GM21423 (cell line): ENCODE data around the gene IAH1.
"Not testable (repeated sequence)": the region's sequence is repeated elsewhere in the genome, so short reads cannot be mapped to it uniquely, and the experiment has no call there.

ENCODE experiments used
- ATAC-seq: cut with Tn5 transposase; IDR thresholded peaks from one replicate; pipeline ENCODE4 v1.9.1; 2021; ENCODE audit warnings: mild to moderate bottlenecking, moderate library complexity; ENCODE audit not compliant: unreplicated experiment

IAH1 gene

GRCh38 chr2:9473308-9473984 is 905 bp upstream of the IAH1 start:
- no peak for ATAC-seq

GRCh38 chr2:9473985-9474360 is 378 bp upstream of the IAH1 start:
- peak; percentile 27 for ATAC-seq

GRCh38 chr2:9477914-9478313 is 3.6 kb downstream of the IAH1 start:
- no peak for ATAC-seq

DNA sequence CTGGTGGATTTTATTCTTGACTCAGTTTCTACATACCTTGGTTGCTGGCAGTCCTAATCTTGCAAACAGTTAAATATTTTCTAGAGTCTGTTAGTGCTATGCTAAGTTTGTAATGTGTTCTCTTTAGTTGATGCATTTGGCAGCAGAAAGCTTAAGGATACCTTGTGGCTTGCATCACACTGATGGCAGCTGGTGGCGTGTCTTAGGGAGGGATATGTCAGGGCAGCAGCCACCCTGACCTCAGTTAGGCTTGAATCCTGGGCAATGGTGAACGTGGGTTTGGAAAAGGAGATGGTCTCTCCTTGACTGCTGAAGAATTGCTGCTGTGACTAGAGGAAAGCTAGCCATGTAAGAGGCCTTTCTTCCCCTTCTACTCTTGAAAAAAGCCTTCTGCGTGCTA is 4.2 kb downstream of the IAH1 start:
- no peak for ATAC-seq

DNA sequence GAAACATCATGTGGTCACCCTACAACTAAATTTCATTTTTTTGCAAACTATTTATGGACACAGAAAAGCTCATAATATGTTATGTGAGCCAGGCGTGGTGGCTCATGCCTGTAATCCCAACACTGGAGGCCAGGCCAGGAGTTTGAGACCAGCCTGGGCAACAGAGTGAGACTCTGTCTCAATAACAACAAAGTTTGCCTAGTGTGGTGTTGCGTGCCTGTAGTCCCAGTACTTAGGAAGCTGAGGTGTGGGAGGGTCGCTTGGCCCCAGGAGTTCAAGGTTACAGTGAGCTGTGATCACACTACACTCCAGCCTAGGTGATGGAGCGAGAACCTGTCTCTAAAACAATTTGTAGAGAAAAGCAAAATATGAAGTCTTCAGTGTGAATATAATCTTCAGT is 5.8 kb downstream of the IAH1 start:
- ATAC-seq, result no peak

GRCh38 chr2:9483107-9483506 is 8.8 kb downstream of the IAH1 start:
- ATAC-seq, result no peak

- ATAC-seq, result no peak
Measured at GRCh38 chr2:9484533-9484932, 10.2 kb downstream of the IAH1 start.

- no peak for ATAC-seq
Measured at GRCh38 chr2:9488583-9489547, 14.5 kb downstream of the IAH1 start.

DNA sequence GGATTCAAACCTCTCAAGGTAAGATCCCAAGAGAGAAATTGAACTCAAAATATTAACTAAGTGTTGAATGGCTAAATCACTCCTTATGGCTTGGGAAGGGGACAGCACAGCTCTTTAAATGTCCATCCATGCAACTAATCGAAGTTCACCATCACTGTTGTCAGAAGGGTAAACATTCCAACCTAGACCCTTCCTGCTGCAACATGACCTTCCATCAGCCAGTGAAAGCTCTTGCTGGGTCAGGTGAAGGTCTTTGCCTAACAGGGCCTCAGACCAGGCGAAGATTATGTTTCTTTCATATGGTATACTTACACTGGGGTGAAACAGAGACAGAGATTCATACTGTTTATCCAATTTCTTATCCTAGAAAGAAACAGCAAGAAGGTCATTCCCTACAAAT is 16.4 kb downstream of the IAH1 start:
- no peak for ATAC-seq

DNA sequence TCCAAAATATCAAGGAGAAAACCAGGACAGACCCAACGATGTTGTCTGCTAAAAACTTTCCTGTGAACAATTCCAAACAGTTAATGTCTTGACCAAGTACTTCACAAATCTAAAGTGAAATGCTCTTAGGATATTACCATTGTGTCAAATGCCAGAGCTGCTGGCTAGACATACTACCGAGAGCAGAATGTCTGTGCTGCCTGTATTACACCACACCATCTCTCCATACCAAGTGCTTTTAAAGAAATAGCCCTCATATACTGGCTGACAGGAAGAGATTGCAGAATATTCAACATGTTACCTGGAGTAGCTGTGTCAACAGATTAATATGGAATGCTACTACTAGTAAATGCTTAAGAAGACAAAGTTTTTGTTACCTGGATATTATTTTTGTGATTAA is 18.6 kb downstream of the IAH1 start:
- no peak for ATAC-seq

GRCh38 chr2:9493478-9493877 is 19.1 kb downstream of the IAH1 start:
- no peak for ATAC-seq

DNA sequence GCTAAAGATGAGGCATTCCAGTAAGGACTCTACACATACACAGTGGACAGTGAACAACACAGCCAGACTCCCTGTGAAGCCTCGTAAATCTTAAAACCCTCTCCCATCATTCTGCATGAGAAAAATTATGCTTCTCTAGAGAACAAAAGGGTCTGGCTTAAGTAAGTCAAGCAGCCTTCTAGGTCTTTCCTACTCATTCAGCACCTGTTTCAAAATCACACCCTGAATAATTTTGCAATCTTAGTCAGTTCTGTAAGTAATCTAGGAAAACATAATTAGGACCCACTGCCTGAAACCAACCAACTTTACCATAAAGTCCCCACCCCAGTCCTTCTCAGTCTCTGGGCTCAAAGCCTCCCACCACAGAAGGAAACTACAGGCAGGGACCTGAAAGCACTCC is 19.7 kb downstream of the IAH1 start:
- ATAC-seq, result no peak

- no peak for ATAC-seq
Measured at GRCh38 chr2:9497017-9497416, 22.7 kb downstream of the IAH1 start.

DNA sequence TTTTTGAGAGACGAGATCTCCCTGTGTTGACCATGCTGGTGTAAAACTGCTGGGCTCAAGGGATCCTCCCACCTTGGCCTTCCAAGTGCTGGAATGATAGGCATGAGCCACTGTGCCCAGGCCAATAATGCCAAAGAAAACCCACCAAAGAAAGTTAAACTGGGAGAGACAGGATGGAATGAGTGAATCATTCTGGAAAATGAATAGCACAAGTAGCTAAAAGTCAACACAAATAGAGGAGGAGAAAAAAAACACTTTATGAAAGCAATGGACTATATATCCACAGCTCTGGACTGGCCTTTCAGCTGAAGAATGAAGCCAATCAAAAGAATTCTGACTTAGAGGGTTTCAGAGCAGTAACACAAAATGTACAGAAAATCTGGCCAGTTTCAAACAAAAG is 23.9 kb downstream of the IAH1 start:
- ATAC-seq, result no peak

GRCh38 chr2:9508931-9509330 is 34.6 kb downstream of the IAH1 start:
- ATAC-seq, result no peak

GRCh38 chr2:9513946-9514345 is 39.6 kb downstream of the IAH1 start:
- ATAC-seq, result not testable (repeated sequence)

- no peak for ATAC-seq
Measured at GRCh38 chr2:9517118-9517782, 42.9 kb downstream of the IAH1 start.

- ATAC-seq, result no peak
Measured at GRCh38 chr2:9518163-9518562, 43.8 kb downstream of the IAH1 start.

DNA sequence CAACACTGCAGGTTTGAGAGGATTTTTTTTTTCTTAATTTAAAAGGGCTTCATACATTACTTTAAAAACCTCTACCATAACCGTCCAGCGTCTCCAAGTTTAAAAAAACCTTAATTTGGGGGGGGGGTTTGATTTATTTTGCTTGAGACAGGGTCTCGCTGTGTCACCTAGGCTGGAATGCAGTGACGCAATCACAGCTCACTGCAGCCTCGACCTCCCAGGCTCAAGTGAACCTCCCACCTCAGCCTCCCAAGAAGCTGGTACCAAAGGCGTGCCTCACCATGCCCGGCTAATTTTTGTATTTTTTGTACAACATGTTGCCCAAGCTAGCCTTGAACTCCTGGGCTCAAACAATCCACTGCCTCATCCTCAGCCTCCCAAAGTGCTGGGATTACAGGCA is 44.4 kb downstream of the IAH1 start:
- no peak for ATAC-seq

DNA sequence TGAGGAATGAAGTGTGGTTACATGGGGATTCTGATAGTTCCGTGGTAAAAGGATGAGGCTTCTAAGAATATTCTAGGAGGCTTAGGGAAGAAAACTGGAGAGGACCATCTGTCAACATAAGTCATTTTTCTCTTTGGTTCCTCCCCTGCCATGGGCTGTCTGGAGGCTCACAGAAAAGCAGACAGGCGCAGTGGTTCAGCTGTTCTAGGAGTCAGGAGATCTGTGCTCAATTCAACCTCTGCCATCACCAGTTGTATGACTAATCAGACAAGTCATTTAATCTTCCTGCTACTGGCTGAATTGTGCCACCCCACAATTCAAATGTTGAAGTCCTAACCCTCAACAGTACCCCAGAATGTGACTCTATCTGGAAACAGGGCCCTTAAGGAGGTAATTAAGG is 44.9 kb downstream of the IAH1 start:
- no peak for ATAC-seq

DNA sequence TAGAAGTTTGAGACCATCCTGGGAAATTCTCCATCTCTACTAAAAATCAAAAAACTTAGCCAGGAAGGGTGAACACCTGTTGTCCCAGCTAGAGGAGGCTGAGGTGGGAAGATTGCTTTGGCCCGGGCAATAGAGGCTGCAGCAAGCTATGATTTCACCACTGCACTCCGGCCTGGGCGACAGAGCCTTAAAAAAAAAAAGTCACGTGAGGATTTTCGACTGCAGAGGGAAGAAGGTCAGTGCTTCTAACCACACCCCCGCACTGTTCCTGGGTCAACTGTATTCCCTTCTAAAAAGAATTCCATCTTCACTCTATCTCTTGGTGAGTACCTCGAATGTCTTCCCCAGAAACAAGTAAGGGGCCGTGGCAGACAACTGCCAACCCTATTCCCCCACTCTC is 49.9 kb downstream of the IAH1 start:
- ATAC-seq, result no peak

DNA sequence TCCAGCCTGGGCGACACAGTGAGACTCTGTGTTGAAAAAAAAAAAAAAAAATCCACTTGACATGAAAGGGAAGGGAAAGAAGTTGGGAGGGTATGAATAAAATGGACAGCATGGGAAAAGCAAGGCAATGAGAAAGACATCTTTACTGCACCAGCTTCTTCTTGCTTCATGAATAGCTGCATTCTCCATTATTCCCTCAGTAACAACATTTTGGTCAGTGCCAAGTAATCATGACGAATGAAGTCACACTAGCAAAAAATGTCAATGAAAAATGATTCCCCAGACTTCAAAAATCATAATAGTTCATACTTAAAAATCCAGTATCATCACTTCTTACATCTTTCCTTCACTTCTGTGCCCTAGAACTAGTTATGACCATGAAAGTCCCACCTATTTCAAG is 50.9 kb downstream of the IAH1 start:
- ATAC-seq, result no peak
